Left lung (tissue), 10 donors: Measurements from ENCODE around the gene TRAF3. TPM values are rescaled to one million over a fixed set of nuclear protein-coding genes. Genes with fewer than 3 reads are reported as not detected.
A peak's percentile ranks its signal among the peaks of the same experiment; 100 is the strongest.

Experiments used
- ATAC-seq: fragments of 200-7000 bp; cut with Tn5 transposase; one replicate; pipeline ENCODE4 v1.9.1; 2020; ENCODE audit warnings: moderate library complexity
- DNase-seq, 4 donors: peaks; one replicate each; pipeline ENCODE4 v3.0.0-alpha.2; 2013 to 2020
- H3K27ac ChIP-seq, 2 donors: fragments of 200-600 bp; sonication (generic) in 1 of 2; one replicate each; pipeline versions ENCODE4 v1.5.0 to v1.8.0; 2020 to 2021
- H3K27me3 ChIP-seq, 2 donors: fragments of 200-600 bp; sonication (generic) in 1 of 2; one replicate each; pipeline versions ENCODE4 v1.5.0 to v1.8.0; 2020 to 2021
- H3K36me3 ChIP-seq, 2 donors: fragments of 200-600 bp; sonication (generic) in 1 of 2; one replicate each; pipeline versions ENCODE4 v1.5.0 to v1.8.0; 2020 to 2021
- H3K4me1 ChIP-seq, 2 donors: fragments of 200-600 bp; one replicate each; pipeline ENCODE4 v1.8.0; 2021
- H3K4me3 ChIP-seq, 2 donors: fragments of 200-600 bp; sonication (generic) in 1 of 2; one replicate each; pipeline versions ENCODE4 v1.5.0 to v1.8.0; 2020 to 2021; ENCODE audit warnings: mild to moderate bottlenecking in 1 of 2
- H3K9me3 ChIP-seq, 2 donors: fragments of 200-600 bp; sonication (generic) in 1 of 2; one replicate each; pipeline versions ENCODE4 v1.5.0 to v1.8.0; 2020 to 2021
- CTCF ChIP-seq, 2 donors: fragments of 200-600 bp; sonication (generic) in 1 of 2; IDR thresholded peaks; one replicate each; pipeline versions ENCODE4 v1.5.0 to v1.8.0; 2021; ENCODE audit warnings: antibody characterized with exemption in 2 of 2
- intact Hi-C, 2 donors: fragments of 100-400 bp; cut with DNase I; formaldehyde crosslinking; loops; one replicate each; pipeline versions ENCODE4 v1.11.2 to v1.14.2; 2022
- polyA plus RNA-seq, 6 donors: library from polyadenylated mRNA; unstranded; fragments of 120-200 nt; gene quantifications; one replicate each; pipeline ENCODE4 v1.2.1, GENCODE V29; 2013; ENCODE audit not compliant: insufficient read length in 6 of 6
- total RNA-seq, 2 donors: library from RNA; stranded (reverse); fragmentation: NEBNext Ultra II Directional; extraction: Animal tissue kit (Norgen Biotek cat#: 25700); gene quantifications; one replicate each; pipeline ENCODE4 v1.2.1, GENCODE V29; 2021
- donor health status: DM: no; HTN: yes; CAD: no.
- donor health status: DM: no; HTN: no; CAD: no.

The TRAF3 gene
- total and polyA plus RNA-seq, 8 donors, result 10.9 to 25.1 (median 13.1) TPM

- Histone ChIP-seq H3K36me3 (no peaks in the 10 kb centered on the region), H3K27me3 (peaks cover 24 to 68% of the 10 kb centered on the region in 2 donors), H3K27ac (no peak within 1 kb of the TSS), H3K4me1 (peaks cover 7 to 14% of the 10 kb centered on the region in 2 donors), H3K9me3 (no peaks in the 10 kb centered on the region), H3K4me3 (peak within 1 kb of the TSS; percentile 1 to 26)
- DNase-seq, result peak in 1 of 4 donors; percentile 82
- no peak for TF ChIP-seq CTCF (IDR thresholded peaks at IDR 0.05)
- peak; percentile 29 for ATAC-seq
- intact Hi-C loops, result loop anchor here in 1 of 2 donors (10.0 kb wide), 1 partner anchor 148 kb away; the partner anchor contains the start of gene TRAF3
These were observed 145.4 kb downstream of the TRAF3 start, which contains the start of gene AMN for GRCh38 chr14:102922490-102923200. Gene AMN, plus strand, starts transcription at chr14:102922663. Its CDS starts 26 bp downstream, at chr14:102922689.

- ATAC-seq, result no peak
- Histone ChIP-seq H3K36me3 (no peaks in the 10 kb centered on the region), H3K4me1 (peaks cover 7 to 20% of the 10 kb centered on the region in 2 donors), H3K9me3 (no peaks in the 10 kb centered on the region), H3K4me3 (peak overlapping the region; percentile 1 to 26), H3K27me3 (peaks cover 24 to 75% of the 10 kb centered on the region in 2 donors), H3K27ac (no peak overlapping the region)
- intact Hi-C loops, result loop anchor here in 1 of 2 donors (10.0 kb wide), 1 partner anchor 149 kb away; the partner anchor contains the start of gene TRAF3
- peak in 1 of 4 donors; percentile 78 for DNase-seq
- TF ChIP-seq CTCF (IDR thresholded peaks at IDR 0.05), result no peak
These were observed 146.1 kb downstream of the TRAF3 start for GRCh38 chr14:102923201-102923924.

GRCh38 chr14:102923925-102924486, 146.8 kb downstream of the TRAF3 start:
- peaks cover 12 to 26% of the 10 kb centered on the region in 2 donors for H3K4me1 ChIP-seq
- peaks cover 28 to 81% of the 10 kb centered on the region in 2 donors for H3K27me3 ChIP-seq
- intact Hi-C loops, result loop anchor here in 1 of 2 donors (10.0 kb wide), 1 partner anchor 149 kb away; the partner anchor contains the start of gene TRAF3
- H3K9me3 ChIP-seq, result no peaks in the 10 kb centered on the region
- H3K4me3 ChIP-seq, result no peak overlapping the region
- TF ChIP-seq CTCF (IDR thresholded peaks at IDR 0.05), result no peak
- no peak overlapping the region for H3K27ac ChIP-seq
- no peaks in the 10 kb centered on the region for H3K36me3 ChIP-seq
- peak in 1 of 4 donors; percentile 42 for DNase-seq
- no peak for ATAC-seq

DNA sequence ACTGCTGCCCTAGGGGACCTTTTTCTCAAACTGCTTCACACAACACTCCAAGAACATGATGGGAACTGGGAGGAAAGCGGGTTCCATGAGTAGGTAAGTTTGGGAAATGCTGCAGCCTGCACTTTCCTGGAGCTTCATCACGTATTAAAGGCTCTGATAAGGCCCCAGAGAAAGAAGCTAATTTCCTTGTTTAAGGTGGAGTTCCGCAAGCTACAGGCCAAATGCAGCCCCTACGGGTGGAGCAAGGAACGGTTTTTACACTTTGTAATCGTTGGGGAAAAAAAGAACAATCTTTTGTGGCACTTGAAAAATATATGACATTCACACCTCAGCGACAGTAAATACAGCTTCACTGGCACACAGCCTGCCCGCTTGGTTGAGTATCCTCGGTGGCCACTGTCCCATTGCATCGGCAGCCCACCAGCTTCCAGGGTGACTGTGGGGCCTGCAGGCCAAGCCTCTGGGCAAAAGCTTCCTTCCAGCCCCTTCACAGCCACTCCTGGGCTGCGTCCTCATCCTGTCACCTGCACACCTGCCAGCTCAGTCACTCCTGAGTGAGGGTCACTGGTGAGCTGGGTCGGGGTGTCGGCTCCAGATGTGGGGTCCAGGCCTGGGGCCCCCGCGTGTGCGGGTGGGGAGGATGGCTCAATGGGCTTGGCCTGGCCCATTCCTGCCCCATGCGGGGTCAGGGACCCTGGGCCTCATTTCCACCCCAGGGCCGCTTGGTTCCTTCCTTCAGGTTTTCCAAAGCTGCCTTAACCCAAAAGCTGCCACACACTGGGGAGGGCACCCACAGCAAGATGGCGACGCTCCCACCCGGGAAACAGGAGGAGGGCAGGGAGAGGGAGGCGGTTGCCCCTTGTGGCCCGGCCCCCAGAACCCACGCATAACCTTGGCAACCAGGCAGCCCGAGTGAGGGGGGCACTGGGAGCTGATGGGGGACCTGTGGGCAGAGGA, 147.7 kb downstream of the TRAF3 start:
- Histone ChIP-seq H3K27me3 (peaks cover 37 to 90% of the 10 kb centered on the region in 2 donors), H3K27ac (no peak overlapping the region), H3K4me1 (peaks cover 21 to 35% of the 10 kb centered on the region in 2 donors), H3K9me3 (no peaks in the 10 kb centered on the region), H3K36me3 (no peaks in the 10 kb centered on the region), H3K4me3 (no peak overlapping the region)
- DNase-seq (peak in 1 of 4 donors; percentile 61), ATAC-seq (no peak)
- intact Hi-C loops, result loop anchor here in 1 of 2 donors (10.0 kb wide), 1 partner anchor 150 kb away; the partner anchor contains the start of gene TRAF3
- TF ChIP-seq CTCF (IDR thresholded peaks at IDR 0.05), result no peak
